ENCODE measurements around the gene OAS3.

Gene OAS3

DNA sequence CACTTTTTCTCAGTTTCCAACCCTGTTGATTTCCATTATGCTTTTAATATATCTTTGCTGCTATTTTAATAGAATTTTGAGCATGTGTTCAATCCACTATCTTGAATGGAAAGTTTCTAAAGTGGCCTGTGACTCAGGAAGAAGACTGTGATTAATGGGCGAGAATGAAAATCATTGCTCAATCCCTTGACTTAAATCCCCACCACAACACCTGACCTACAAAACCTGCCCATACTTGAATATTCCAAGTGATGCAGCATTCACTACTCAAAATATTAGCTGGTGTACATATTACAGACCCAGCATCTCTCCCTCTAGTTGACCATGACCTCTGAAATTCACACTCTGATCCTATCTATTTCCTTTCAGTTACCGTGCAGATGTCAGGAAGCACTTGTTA, 1.3 kb upstream of the OAS3 start:
- Histone ChIP-seq H3K36me3 (ENCODE audit: control insufficient read depth, insufficient read depth, low read length) (peaks cover 2% of the 10 kb centered on the region; the same call in 1 of the 2 replicates), H3K27me3 (replicated peaks; ENCODE audit: control insufficient read depth, insufficient read depth, low read length) (no peaks in the 10 kb centered on the region), H3K4me3 (replicated peaks; ENCODE audit: low read depth, low read length) (no peak overlapping the region)
- TF ChIP-seq, protein P1, sequence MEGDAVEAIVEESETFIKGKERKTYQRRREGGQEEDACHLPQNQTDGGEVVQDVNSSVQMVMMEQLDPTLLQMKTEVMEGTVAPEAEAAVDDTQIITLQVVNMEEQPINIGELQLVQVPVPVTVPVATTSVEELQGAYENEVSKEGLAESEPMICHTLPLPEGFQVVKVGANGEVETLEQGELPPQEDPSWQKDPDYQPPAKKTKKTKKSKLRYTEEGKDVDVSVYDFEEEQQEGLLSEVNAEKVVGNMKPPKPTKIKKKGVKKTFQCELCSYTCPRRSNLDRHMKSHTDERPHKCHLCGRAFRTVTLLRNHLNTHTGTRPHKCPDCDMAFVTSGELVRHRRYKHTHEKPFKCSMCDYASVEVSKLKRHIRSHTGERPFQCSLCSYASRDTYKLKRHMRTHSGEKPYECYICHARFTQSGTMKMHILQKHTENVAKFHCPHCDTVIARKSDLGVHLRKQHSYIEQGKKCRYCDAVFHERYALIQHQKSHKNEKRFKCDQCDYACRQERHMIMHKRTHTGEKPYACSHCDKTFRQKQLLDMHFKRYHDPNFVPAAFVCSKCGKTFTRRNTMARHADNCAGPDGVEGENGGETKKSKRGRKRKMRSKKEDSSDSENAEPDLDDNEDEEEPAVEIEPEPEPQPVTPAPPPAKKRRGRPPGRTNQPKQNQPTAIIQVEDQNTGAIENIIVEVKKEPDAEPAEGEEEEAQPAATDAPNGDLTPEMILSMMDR (IDR thresholded peaks at IDR 0.05; ENCODE audit: insufficient read depth, low read length, poor library complexity, severe bottlenecking) = no peak
- no peak for DNase-seq (ENCODE audit: extremely low read depth, insufficient read length)

DNA sequence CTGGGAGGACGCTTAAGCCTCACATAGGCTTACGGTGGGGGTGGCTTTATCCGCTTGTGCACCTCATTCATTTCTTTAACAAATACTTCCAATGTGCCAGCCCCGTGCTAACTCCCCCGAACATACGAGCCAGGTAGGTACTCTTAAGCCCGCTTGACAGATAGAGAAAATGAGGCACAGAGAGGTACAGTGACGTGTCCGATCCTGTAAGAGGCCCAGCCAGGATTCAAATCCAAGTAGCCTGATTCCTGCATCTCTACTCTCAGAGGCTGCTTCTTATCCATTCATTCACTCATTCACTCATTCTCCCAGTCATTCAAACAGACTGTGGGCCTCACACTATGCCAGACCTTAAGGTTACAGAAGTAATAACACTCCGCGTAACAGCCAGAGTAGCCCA, 477 bp downstream of the OAS3 start:
- DNase-seq (ENCODE audit: extremely low read depth, insufficient read length) = no peak
- Histone ChIP-seq H3K27me3 (replicated peaks; ENCODE audit: control insufficient read depth, insufficient read depth, low read length) (no peaks in the 10 kb centered on the region), H3K4me3 (replicated peaks; ENCODE audit: low read depth, low read length) (peak overlapping the region; percentile 73), H3K36me3 (ENCODE audit: control insufficient read depth, insufficient read depth, low read length) (peaks cover 2% of the 10 kb centered on the region)
- TF ChIP-seq, protein P1 (IDR thresholded peaks at IDR 0.05; ENCODE audit: insufficient read depth, low read length, poor library complexity, severe bottlenecking) = no peak

DNA sequence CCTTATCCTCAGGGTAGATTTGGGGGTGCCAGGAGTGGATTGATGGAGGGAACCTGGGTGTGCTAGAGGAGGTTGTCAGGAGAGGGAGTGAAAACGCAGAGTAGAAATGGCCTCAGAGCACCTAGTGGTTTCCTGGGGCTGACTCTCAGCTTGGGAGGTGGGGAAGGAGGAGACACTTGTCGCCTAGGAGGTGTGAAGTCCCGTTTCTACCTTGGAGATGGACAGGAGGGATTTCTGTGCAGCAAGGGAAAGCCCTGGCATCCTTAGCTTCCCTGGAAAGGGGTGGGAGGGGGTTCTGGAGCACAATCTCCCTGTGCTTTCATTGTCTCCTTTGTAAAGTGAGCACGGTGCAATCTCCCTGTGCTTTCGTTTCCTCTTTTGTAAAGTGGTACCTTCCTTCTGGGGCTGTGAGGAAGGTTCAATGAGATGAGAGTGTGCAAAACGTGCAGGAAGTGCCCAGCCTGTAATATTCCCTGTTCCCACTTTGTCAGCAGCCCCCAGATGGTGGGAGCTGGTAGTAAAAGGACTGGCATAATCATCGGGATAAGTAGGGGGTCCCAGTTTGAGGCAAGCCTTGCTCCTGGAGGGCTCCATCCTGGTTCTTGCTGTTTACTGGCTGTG, 1.6 kb downstream of the OAS3 start:
- H3K27me3 ChIP-seq (replicated peaks; ENCODE audit: control insufficient read depth, insufficient read depth, low read length) = no peaks in the 10 kb centered on the region
- H3K36me3 ChIP-seq (ENCODE audit: control insufficient read depth, insufficient read depth, low read length) = peaks cover 2% of the 10 kb centered on the region
- peak; percentile 54 for DNase-seq (ENCODE audit: extremely low read depth, insufficient read length)
- H3K4me3 ChIP-seq (replicated peaks; ENCODE audit: low read depth, low read length) = peak overlapping the region; percentile 73
- TF ChIP-seq, protein P1 (IDR thresholded peaks at IDR 0.05; ENCODE audit: insufficient read depth, low read length, poor library complexity, severe bottlenecking) = no peak

DNA sequence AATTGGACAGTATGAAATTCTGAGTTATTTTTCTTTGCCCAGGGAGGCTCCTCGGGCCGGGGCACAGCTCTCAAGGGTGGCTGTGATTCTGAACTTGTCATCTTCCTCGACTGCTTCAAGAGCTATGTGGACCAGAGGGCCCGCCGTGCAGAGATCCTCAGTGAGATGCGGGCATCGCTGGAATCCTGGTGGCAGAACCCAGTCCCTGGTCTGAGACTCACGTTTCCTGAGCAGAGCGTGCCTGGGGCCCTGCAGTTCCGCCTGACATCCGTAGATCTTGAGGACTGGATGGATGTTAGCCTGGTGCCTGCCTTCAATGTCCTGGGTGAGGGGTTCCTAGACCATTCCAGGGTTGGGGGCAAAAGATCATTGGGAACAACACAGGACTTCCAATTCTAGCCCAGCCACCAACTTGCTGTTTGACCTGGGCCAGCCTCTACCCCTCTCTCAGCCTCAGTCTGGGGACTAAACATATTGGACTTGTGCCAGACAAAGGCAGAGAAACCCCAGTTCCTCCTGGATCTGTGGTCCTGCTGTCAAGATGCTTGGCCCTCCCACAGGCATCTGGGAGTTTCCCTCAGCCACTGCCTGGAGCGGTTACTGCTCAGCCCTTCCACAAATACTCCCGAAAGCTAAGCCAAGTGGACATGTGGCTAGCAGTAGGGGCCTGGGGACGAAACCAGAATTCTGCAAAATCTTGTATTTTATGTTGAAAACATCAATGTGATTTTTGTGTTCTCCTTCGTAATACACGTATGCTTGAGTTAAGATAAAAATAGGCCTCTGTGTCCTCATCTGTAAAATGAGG, 3.5 kb downstream of the OAS3 start:
- Histone ChIP-seq H3K36me3 (ENCODE audit: control insufficient read depth, insufficient read depth, low read length) (peaks cover 4% of the 10 kb centered on the region), H3K4me3 (replicated peaks; ENCODE audit: low read depth, low read length) (no peak overlapping the region), H3K27me3 (replicated peaks; ENCODE audit: control insufficient read depth, insufficient read depth, low read length) (no peaks in the 10 kb centered on the region)
- TF ChIP-seq, protein P1 (IDR thresholded peaks at IDR 0.05; ENCODE audit: insufficient read depth, low read length, poor library complexity, severe bottlenecking) = no peak
- no peak for DNase-seq (ENCODE audit: extremely low read depth, insufficient read length)

DNA sequence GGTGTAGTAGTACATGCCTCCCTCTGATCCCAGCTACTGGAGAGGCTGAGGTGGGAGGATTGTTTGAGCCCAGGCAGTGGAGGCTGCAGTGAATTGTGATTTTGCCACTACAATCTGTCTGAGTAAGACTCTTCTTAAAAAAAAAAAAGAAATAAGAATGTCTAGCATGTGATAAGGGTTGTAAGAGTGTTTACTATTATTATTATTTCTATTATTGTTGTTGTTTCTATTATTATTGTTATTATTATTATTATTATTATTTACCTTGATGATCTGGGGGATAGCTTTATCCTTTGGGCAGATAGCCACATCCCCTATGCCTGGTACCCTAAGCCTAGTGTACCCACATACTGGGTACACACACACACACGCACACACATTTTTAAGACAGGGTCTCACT, 4.3 kb downstream of the OAS3 start:
- TF ChIP-seq, protein P1 (IDR thresholded peaks at IDR 0.05; ENCODE audit: insufficient read depth, low read length, poor library complexity, severe bottlenecking) = no peak
- no peak for DNase-seq (ENCODE audit: extremely low read depth, insufficient read length)
- Histone ChIP-seq H3K4me3 (replicated peaks; ENCODE audit: low read depth, low read length) (no peak overlapping the region), H3K27me3 (replicated peaks; ENCODE audit: control insufficient read depth, insufficient read depth, low read length) (no peaks in the 10 kb centered on the region), H3K36me3 (ENCODE audit: control insufficient read depth, insufficient read depth, low read length) (peaks cover 4% of the 10 kb centered on the region)
